OCI-LY7 (cell line): ENCODE measurements around the gene ARRB1.

Source experiments
- CTCF ChIP-seq: fragments of 200-600 bp; sonication (generic); conservative IDR thresholded peaks from 2 replicates; pipeline ENCODE4 v1.5.1; 2014; ENCODE audit warnings: mild to moderate bottlenecking, antibody characterized with exemption, low read length, moderate library complexity, mixed read lengths
- EZH2phosphoT487 ChIP-seq: fragments of 200-600 bp; sonication (generic); IDR thresholded peaks from 2 replicates; pipeline ENCODE4 v1.6.1; 2018; ENCODE audit warnings: low read depth, borderline replicate concordance, mild to moderate bottlenecking, mixed run types, antibody characterized with exemption, low read length, moderate library complexity, mixed read lengths

GRCh38 chr11:75388386-75389275 lies 37.2 kb upstream of the ARRB1 start:
- TF ChIP-seq CTCF (peak; percentile 91), EZH2phosphoT487 (no peak)
